H1 (cell line): ENCODE results near the gene FGF11.

Experiments
- BCL11A ChIP-seq, 2 experiments: IDR thresholded peaks; one replicate each; pipeline ENCODE4 v1.6.1; 2011; ENCODE audit warnings: low read depth in 2 of 2, low read length in 2 of 2, mild to moderate bottlenecking in 2 of 2
- EP300 ChIP-seq, 2 experiments: IDR thresholded peaks; 1 replicate in 1 of 2; 2 replicates in 1 of 2; pipeline ENCODE4 v1.6.1; 2011 to 2012; ENCODE audit warnings: low read depth in 2 of 2, low read length in 2 of 2, mild to moderate bottlenecking in 2 of 2, borderline replicate concordance in 1 of 2, inconsistent platforms in 1 of 2, moderate library complexity in 1 of 2
- KDM1A ChIP-seq: fragments of 200-600, 300-600 bp; sonication (generic); IDR thresholded peaks from 2 replicates; pipeline ENCODE4 v1.7.1; 2016; ENCODE audit warnings: mild to moderate bottlenecking, low read length, borderline replicate concordance
- PHF8 ChIP-seq: fragments of 200-600 bp; sonication (generic); conservative IDR thresholded peaks from 2 replicates; pipeline ENCODE4 v1.7.1; 2012; ENCODE audit warnings: low read depth, mild to moderate bottlenecking, inconsistent platforms, low read length, moderate library complexity
- POLR2A ChIP-seq, 2 experiments: IDR thresholded peaks; 1 replicate in 1 of 2; 2 replicates in 1 of 2; pipeline ENCODE4 v1.6.1; 2011; ENCODE audit warnings: low read depth in 2 of 2, low read length in 2 of 2, mild to moderate bottlenecking in 2 of 2; ENCODE audit errors: control extremely low read depth in 1 of 2
- POLR2AphosphoS5 ChIP-seq: IDR thresholded peaks from 2 replicates; pipeline ENCODE4 v1.6.1; 2011; ENCODE audit warnings: low read depth, low read length
- RFX5 ChIP-seq: IDR thresholded peaks from 2 replicates; pipeline ENCODE4 v1.6.1; 2011; ENCODE audit warnings: low read depth, low read length, improper control_type of control experiment, borderline replicate concordance
- RXRA ChIP-seq: IDR thresholded peaks from 2 replicates; pipeline ENCODE4 v1.6.1; 2011; ENCODE audit warnings: low read depth, mild to moderate bottlenecking, low read length, moderate library complexity; ENCODE audit not compliant: insufficient read depth
- SIRT6 ChIP-seq: IDR thresholded peaks from one replicate; pipeline ENCODE4 v1.7.1; 2012; ENCODE audit warnings: low read length, inconsistent platforms
- SUZ12 ChIP-seq: fragments of 200-600 bp; sonication (generic); IDR thresholded peaks from 2 replicates; pipeline ENCODE4 v1.6.1; 2012; ENCODE audit warnings: mild to moderate bottlenecking, inconsistent platforms, low read length, moderate library complexity, mixed read lengths
- TAF1 ChIP-seq: IDR thresholded peaks from 2 replicates; pipeline ENCODE4 v1.6.1; 2011; ENCODE audit warnings: mild to moderate bottlenecking, low read depth, low read length
- ZNF274 ChIP-seq: IDR thresholded peaks from 2 replicates; pipeline ENCODE4 v1.7.0; 2012; ENCODE audit warnings: low read length, borderline replicate concordance; ENCODE audit errors: extremely low read depth
- TF ChIP-seq, protein P1 (sequence below), 3 experiments: IDR thresholded peaks; 1 replicate in 2 of 3; 2 replicates in 1 of 3; pipeline versions ENCODE4 v1.5.1 to v1.6.1; 2011; ENCODE audit warnings: low read length in 3 of 3, mild to moderate bottlenecking in 3 of 3, inconsistent platforms in 2 of 3, low read depth in 1 of 3, moderate library complexity in 1 of 3; ENCODE audit not compliant: insufficient read depth in 1 of 3; ENCODE audit errors: control extremely low read depth in 1 of 3
- TF ChIP-seq, protein P2 (sequence below): IDR thresholded peaks from 2 replicates; pipeline ENCODE4 v1.6.1; 2011; ENCODE audit warnings: low read depth, mild to moderate bottlenecking, low read length; ENCODE audit not compliant: insufficient read depth

DNA sequence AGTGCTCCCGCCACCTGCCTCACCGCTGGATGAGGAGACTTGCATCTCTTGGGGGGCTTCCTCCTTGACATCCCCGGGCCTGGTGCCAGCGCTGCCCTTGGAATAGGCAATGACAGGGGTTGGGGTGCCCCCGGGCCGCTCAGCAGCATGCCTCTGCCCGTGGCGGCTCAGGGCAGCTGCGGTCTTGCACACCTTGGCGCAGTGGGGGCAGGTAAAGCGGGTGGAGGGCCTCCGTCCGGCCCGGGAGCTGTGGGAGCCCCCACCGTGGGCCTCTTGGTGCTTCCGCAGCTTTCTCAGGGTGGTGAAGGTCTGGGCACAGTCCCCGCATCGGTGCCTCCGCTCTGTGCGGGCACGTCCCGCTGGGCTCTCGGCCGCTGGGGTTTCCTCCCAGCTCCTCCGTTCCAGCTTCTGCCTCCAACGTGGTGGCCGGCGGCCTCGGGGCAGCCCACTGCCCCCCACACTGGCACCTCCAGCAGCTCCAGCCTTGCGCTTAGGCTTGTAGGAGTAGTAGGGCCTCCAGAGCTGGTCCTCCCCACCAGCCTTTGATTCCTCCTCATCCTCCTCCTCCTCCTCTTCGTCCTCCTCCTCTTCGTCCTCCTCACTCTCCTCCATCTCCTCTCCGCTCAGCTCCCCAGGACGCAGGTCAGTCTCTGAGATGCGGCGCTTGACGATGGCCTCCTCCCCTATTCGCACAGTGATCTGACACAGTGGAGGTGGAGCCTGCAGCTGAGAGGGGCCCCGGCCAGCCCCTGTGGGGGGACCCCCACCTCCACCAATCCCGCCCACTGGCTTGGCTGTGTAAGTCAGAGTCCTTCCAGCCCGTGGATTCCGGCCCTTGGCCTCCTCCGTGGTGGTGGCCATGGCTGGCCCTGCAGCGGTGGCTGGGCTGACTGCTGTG lies 23.4 kb downstream of the FGF11 start:
- no peak for TF ChIP-seq RXRA
- no peak for TF ChIP-seq POLR2A (IDR thresholded peaks at IDR 0.05; ENCODE audit: control extremely low read depth in 1 of 2, low read depth in 2 of 2, low read length in 2 of 2)
- no peak for TF ChIP-seq KDM1A
- TF ChIP-seq, protein P1, sequence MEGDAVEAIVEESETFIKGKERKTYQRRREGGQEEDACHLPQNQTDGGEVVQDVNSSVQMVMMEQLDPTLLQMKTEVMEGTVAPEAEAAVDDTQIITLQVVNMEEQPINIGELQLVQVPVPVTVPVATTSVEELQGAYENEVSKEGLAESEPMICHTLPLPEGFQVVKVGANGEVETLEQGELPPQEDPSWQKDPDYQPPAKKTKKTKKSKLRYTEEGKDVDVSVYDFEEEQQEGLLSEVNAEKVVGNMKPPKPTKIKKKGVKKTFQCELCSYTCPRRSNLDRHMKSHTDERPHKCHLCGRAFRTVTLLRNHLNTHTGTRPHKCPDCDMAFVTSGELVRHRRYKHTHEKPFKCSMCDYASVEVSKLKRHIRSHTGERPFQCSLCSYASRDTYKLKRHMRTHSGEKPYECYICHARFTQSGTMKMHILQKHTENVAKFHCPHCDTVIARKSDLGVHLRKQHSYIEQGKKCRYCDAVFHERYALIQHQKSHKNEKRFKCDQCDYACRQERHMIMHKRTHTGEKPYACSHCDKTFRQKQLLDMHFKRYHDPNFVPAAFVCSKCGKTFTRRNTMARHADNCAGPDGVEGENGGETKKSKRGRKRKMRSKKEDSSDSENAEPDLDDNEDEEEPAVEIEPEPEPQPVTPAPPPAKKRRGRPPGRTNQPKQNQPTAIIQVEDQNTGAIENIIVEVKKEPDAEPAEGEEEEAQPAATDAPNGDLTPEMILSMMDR (IDR thresholded peaks at IDR 0.05; ENCODE audit: control extremely low read depth in 1 of 3, insufficient read depth in 1 of 3, low read depth in 1 of 3, low read length in 3 of 3): no peak
- TF ChIP-seq RFX5: no peak
- TF ChIP-seq TAF1: no peak
- TF ChIP-seq EP300 (IDR thresholded peaks at IDR 0.05; ENCODE audit: borderline replicate concordance in 1 of 2, low read depth in 2 of 2, low read length in 2 of 2): no peak
- TF ChIP-seq SUZ12: no peak
- TF ChIP-seq POLR2AphosphoS5: no peak
- TF ChIP-seq SIRT6: no peak
- TF ChIP-seq PHF8: no peak
- TF ChIP-seq, protein P2, sequence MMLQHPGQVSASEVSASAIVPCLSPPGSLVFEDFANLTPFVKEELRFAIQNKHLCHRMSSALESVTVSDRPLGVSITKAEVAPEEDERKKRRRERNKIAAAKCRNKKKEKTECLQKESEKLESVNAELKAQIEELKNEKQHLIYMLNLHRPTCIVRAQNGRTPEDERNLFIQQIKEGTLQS: no peak
- no peak for TF ChIP-seq ZNF274
- TF ChIP-seq BCL11A (IDR thresholded peaks at IDR 0.05; ENCODE audit: low read depth in 2 of 2, low read length in 2 of 2): no peak
